GM13977 (cell line): Measurements from ENCODE around the gene FSCN2.

Source experiments
- DNase-seq: peaks from one replicate; pipeline ENCODE4 v3.0.0; 2012; ENCODE audit warnings: low spot score
- CTCF ChIP-seq: IDR thresholded peaks from 2 replicates; pipeline ENCODE4 v1.5.1; 2012; ENCODE audit warnings: mild to moderate bottlenecking, control low read depth; ENCODE audit not compliant: insufficient read depth; ENCODE audit errors: extremely low read depth, missing control alignments
- in situ Hi-C: fragments of 300-500 bp; cut with MboI; formaldehyde crosslinking; loops from one replicate; pipeline ENCODE4 v1.12.0; 2022; ENCODE audit warnings: low sequenced_read_pairs, low pct_unique_long_range_greater_than_20kb, mixed read lengths, inconsistent platforms; ENCODE audit not compliant: unreplicated experiment

The FSCN2 gene

GRCh38 chr17:81527591-81528383, at the start of gene FSCN2:
TSS of gene FSCN2 (plus strand) at chr17:81528377. CDS start at chr17:81528532, 155 bp downstream.
- TF ChIP-seq CTCF: no peak
- DNase-seq: no peak
- in situ Hi-C loops: no loop called here

- in situ Hi-C loops: no loop called here
- TF ChIP-seq CTCF: no peak
- DNase-seq: no peak
Observed at GRCh38 chr17:81479175-81480071, 48.8 kb upstream of the FSCN2 start.

GRCh38 chr17:81480140-81481072, 47.8 kb upstream of the FSCN2 start:
- no peak for DNase-seq
- in situ Hi-C loops: no loop called here
- TF ChIP-seq CTCF: no peak

GRCh38 chr17:81481073-81481799, 46.9 kb upstream of the FSCN2 start:
- no peak for TF ChIP-seq CTCF
- in situ Hi-C loops: no loop called here
- DNase-seq: peak; percentile 89

GRCh38 chr17:81481815-81482505, 46.2 kb upstream of the FSCN2 start:
- DNase-seq: no peak
- no peak for TF ChIP-seq CTCF
- in situ Hi-C loops: no loop called here
